Choroid plexus epithelial cell (primary cell): ENCODE results near the gene UBE2E3.
"Not testable (repeated sequence)": the region's sequence is repeated elsewhere in the genome, so short reads cannot be mapped to it uniquely, and the experiment has no call there.

Source experiments
- DNase-seq: peaks from one replicate; pipeline ENCODE4 v3.0.0-alpha.2; 2010; ENCODE audit warnings: low read depth
- H3K4me3 ChIP-seq: 2 replicates; pipeline ENCODE4 v1.5.1; 2011; ENCODE audit warnings: low read depth, mild to moderate bottlenecking, control low read depth, low read length, moderate library complexity
- CTCF ChIP-seq: conservative IDR thresholded peaks from 2 replicates; pipeline ENCODE4 v1.5.1; 2011; ENCODE audit warnings: low read depth, mild to moderate bottlenecking, control low read depth, inconsistent platforms, low read length, moderate library complexity

The UBE2E3 gene

GRCh38 chr2:181072486-181073235 is 92.3 kb downstream of the UBE2E3 start:
- H3K4me3 ChIP-seq: no peak overlapping the region
- no peak for TF ChIP-seq CTCF
- DNase-seq: peak; percentile 72

GRCh38 chr2:181073896-181074295 is 93.5 kb downstream of the UBE2E3 start:
- H3K4me3 ChIP-seq: no peak overlapping the region
- TF ChIP-seq CTCF: no peak
- DNase-seq: peak; percentile 69

GRCh38 chr2:181074457-181074856 is 94.1 kb downstream of the UBE2E3 start:
- no peak for TF ChIP-seq CTCF
- no peak overlapping the region for H3K4me3 ChIP-seq
- DNase-seq: peak; percentile 23

- no peak overlapping the region for H3K4me3 ChIP-seq
These were observed 96.3 kb downstream of the UBE2E3 start for GRCh38 chr2:181076658-181077057.

GRCh38 chr2:181077128-181077709 is 96.8 kb downstream of the UBE2E3 start:
- H3K4me3 ChIP-seq: no peak overlapping the region
- peak; percentile 66 for TF ChIP-seq CTCF
- DNase-seq: peak; percentile 79

More at GRCh38 chr2:181076658-181077057, 96.3 kb downstream of the UBE2E3 start:
- no peak for DNase-seq
- TF ChIP-seq CTCF: no peak

- no peak for TF ChIP-seq CTCF
- H3K4me3 ChIP-seq: no peak overlapping the region
- DNase-seq: no peak
These were observed 102.7 kb downstream of the UBE2E3 start for GRCh38 chr2:181083140-181083539.

GRCh38 chr2:181085734-181086133 is 105.3 kb downstream of the UBE2E3 start:
- no peak for TF ChIP-seq CTCF

GRCh38 chr2:181091920-181092319 is 111.5 kb downstream of the UBE2E3 start:
- not testable (repeated sequence) for H3K4me3 ChIP-seq, DNase-seq

More at GRCh38 chr2:181085734-181086133, 105.3 kb downstream of the UBE2E3 start:
- no peak for DNase-seq
- no peak overlapping the region for H3K4me3 ChIP-seq
